ENCODE measurements around the gene RHBDD3. TPM values are rescaled to one million over a fixed set of nuclear protein-coding genes. Genes with fewer than 3 reads are reported as not detected.
A peak's percentile ranks its signal among the peaks of the same experiment; 100 is the strongest.

RHBDD3 gene
- 10 to 100 TPM; 21.0 to 32.5 TPM for total RNA-seq
- 10 to 100 TPM; 49.2 to 60.7 TPM for polyA plus RNA-seq (ENCODE audit: insufficient read length in 2 of 2)
- long read RNA-seq, donor 1, transcript RHBDD3-201 (7 exons, 1,794 nt): minor isoform, 7 of 16 reads
- long read RNA-seq, donor 1, transcript RHBDD3-206 (3 exons, 999 nt): major isoform, 9 of 16 reads
- long read RNA-seq, donor 1, partial matches to known transcripts: 0 of 16 reads
- long read RNA-seq, donor 1, other reads (novel, unspliced or antisense): 0 of 16 reads
- long read RNA-seq, donor 2, transcript RHBDD3-206 (3 exons, 999 nt): major isoform, 5 of 7 reads
- long read RNA-seq, donor 2, partial matches to known transcripts: 0 of 7 reads
- long read RNA-seq, donor 2, other reads (novel, unspliced or antisense): 0 of 7 reads
- long read RNA-seq, donor 3, transcript RHBDD3-206 (3 exons, 999 nt): major isoform, 7 of 10 reads
- long read RNA-seq, donor 3, partial matches to known transcripts: 0 of 10 reads
- long read RNA-seq, donor 3, other reads (novel, unspliced or antisense): 0 of 10 reads
- long read RNA-seq, donor 4, transcript RHBDD3-206 (3 exons, 999 nt): major isoform, 5 of 619 reads
- long read RNA-seq, donor 4, partial matches to known transcripts: 532 of 619 reads
- long read RNA-seq, donor 4, other reads (novel, unspliced or antisense): 78 of 619 reads

GRCh38 chr22:29267858-29268510, at the start of gene RHBDD3, which contains the start of gene EWSR1:
TSS of gene RHBDD3 (minus strand) at chr22:29267981. CDS start at chr22:29265626, 2,355 bp downstream.
TSS of gene EWSR1 (plus strand) at chr22:29268268. CDS start at chr22:29268337, 69 bp downstream.
- peak; percentile 90 to 98 (median 96) for DNase-seq (ENCODE audit: low read depth in 4 of 6, low spot score in 6 of 6)
- Histone ChIP-seq H3K4me3 (ENCODE audit: low read depth, low read length) (peak within 1 kb of the TSS; percentile 100), H3K36me3 (ENCODE audit: control insufficient read depth, insufficient read depth, low read length) (peaks cover 28% of the 10 kb centered on the region), H3K4me1 (ENCODE audit: control insufficient read depth, insufficient read depth, low read length) (peaks cover 18% of the 10 kb centered on the region), H3K27ac (ENCODE audit: low read depth, low read length) (peak within 1 kb of the TSS; percentile 99), H3K9me3 (ENCODE audit: control insufficient read depth, insufficient read depth, low read length) (no peaks in the 10 kb centered on the region), H3K27me3 (ENCODE audit: control insufficient read depth, insufficient read depth, low read length) (no peaks in the 10 kb centered on the region)
- under 1% methylated on average over 65 of the region's 67 CpGs for WGBS (ENCODE audit: insufficient coverage)

- Histone ChIP-seq H3K36me3 (ENCODE audit: control insufficient read depth, insufficient read depth, low read length) (peaks cover 12% of the 10 kb centered on the region), H3K27ac (ENCODE audit: low read depth, low read length) (no peak overlapping the region), H3K4me1 (ENCODE audit: control insufficient read depth, insufficient read depth, low read length) (peaks cover 51% of the 10 kb centered on the region), H3K4me3 (ENCODE audit: low read depth, low read length) (no peak overlapping the region), H3K9me3 (ENCODE audit: control insufficient read depth, insufficient read depth, low read length) (no peaks in the 10 kb centered on the region), H3K27me3 (ENCODE audit: control insufficient read depth, insufficient read depth, low read length) (peaks cover 50% of the 10 kb centered on the region)
- WGBS (ENCODE audit: insufficient coverage): 59% methylated on average over 10 of the region's 18 CpGs
- no peak for DNase-seq (ENCODE audit: low read depth in 4 of 6, low spot score in 6 of 6)
These were observed 48.5 kb upstream of the RHBDD3 start for GRCh38 chr22:29316141-29316828.

GRCh38 chr22:29315286-29316140, 47.7 kb upstream of the RHBDD3 start, which contains the start of gene RASL10A:
TSS of gene RASL10A (minus strand) at chr22:29315697. CDS start at chr22:29315246, 451 bp downstream.
- peaks cover 19% of the 10 kb centered on the region for H3K36me3 ChIP-seq (ENCODE audit: control insufficient read depth, insufficient read depth, low read length)
- H3K9me3 ChIP-seq (ENCODE audit: control insufficient read depth, insufficient read depth, low read length): no peaks in the 10 kb centered on the region
- H3K4me3 ChIP-seq (ENCODE audit: low read depth, low read length): no peak within 1 kb of the TSS
- 1% methylated on average over 86 of the region's 103 CpGs for WGBS (ENCODE audit: insufficient coverage)
- peaks cover 50% of the 10 kb centered on the region for H3K27me3 ChIP-seq (ENCODE audit: control insufficient read depth, insufficient read depth, low read length)
- H3K27ac ChIP-seq (ENCODE audit: low read depth, low read length): no peak within 1 kb of the TSS
- H3K4me1 ChIP-seq (ENCODE audit: control insufficient read depth, insufficient read depth, low read length): peaks cover 59% of the 10 kb centered on the region
- DNase-seq (ENCODE audit: low read depth in 4 of 6, low spot score in 6 of 6): no peak

- no peaks in the 10 kb centered on the region for H3K9me3 ChIP-seq (ENCODE audit: control insufficient read depth, insufficient read depth, low read length)
- DNase-seq (ENCODE audit: low read depth in 4 of 6, low spot score in 6 of 6): no peak
- peaks cover 64% of the 10 kb centered on the region for H3K4me1 ChIP-seq (ENCODE audit: control insufficient read depth, insufficient read depth, low read length)
- H3K27me3 ChIP-seq (ENCODE audit: control insufficient read depth, insufficient read depth, low read length): peaks cover 50% of the 10 kb centered on the region
- no peak overlapping the region for H3K27ac ChIP-seq (ENCODE audit: low read depth, low read length)
- 3% methylated on average over 69 of the region's 69 CpGs for WGBS (ENCODE audit: insufficient coverage)
- no peak overlapping the region for H3K4me3 ChIP-seq (ENCODE audit: low read depth, low read length)
- H3K36me3 ChIP-seq (ENCODE audit: control insufficient read depth, insufficient read depth, low read length): peaks cover 25% of the 10 kb centered on the region
These were observed 46.9 kb upstream of the RHBDD3 start for GRCh38 chr22:29314537-29315285.

GRCh38 chr22:29313576-29314466, 46.0 kb upstream of the RHBDD3 start:
- DNase-seq (ENCODE audit: low read depth in 4 of 6, low spot score in 6 of 6): no peak
- Histone ChIP-seq H3K4me1 (ENCODE audit: control insufficient read depth, insufficient read depth, low read length) (peaks cover 73% of the 10 kb centered on the region), H3K4me3 (ENCODE audit: low read depth, low read length) (no peak overlapping the region), H3K27ac (ENCODE audit: low read depth, low read length) (no peak overlapping the region), H3K9me3 (ENCODE audit: control insufficient read depth, insufficient read depth, low read length) (no peaks in the 10 kb centered on the region), H3K27me3 (ENCODE audit: control insufficient read depth, insufficient read depth, low read length) (peaks cover 52% of the 10 kb centered on the region), H3K36me3 (ENCODE audit: control insufficient read depth, insufficient read depth, low read length) (peaks cover 33% of the 10 kb centered on the region)
- WGBS (ENCODE audit: insufficient coverage): 21% methylated on average over 51 of the region's 51 CpGs

- Histone ChIP-seq H3K27ac (ENCODE audit: low read depth, low read length) (no peak overlapping the region), H3K9me3 (ENCODE audit: control insufficient read depth, insufficient read depth, low read length) (no peaks in the 10 kb centered on the region), H3K27me3 (ENCODE audit: control insufficient read depth, insufficient read depth, low read length) (peaks cover 52% of the 10 kb centered on the region), H3K4me3 (ENCODE audit: low read depth, low read length) (no peak overlapping the region), H3K36me3 (ENCODE audit: control insufficient read depth, insufficient read depth, low read length) (peaks cover 40% of the 10 kb centered on the region), H3K4me1 (ENCODE audit: control insufficient read depth, insufficient read depth, low read length) (peaks cover 75% of the 10 kb centered on the region)
- 8% methylated on average over 44 of the region's 44 CpGs for WGBS (ENCODE audit: insufficient coverage)
- DNase-seq (ENCODE audit: low read depth in 4 of 6, low spot score in 6 of 6): peak in 2 of 6 donors; percentile 54 to 73
These were observed 45.4 kb upstream of the RHBDD3 start for GRCh38 chr22:29313126-29313575.

GRCh38 chr22:29312218-29313125, 44.7 kb upstream of the RHBDD3 start:
- peaks cover 52% of the 10 kb centered on the region for H3K27me3 ChIP-seq (ENCODE audit: control insufficient read depth, insufficient read depth, low read length)
- H3K4me1 ChIP-seq (ENCODE audit: control insufficient read depth, insufficient read depth, low read length): peaks cover 77% of the 10 kb centered on the region
- no peak overlapping the region for H3K27ac ChIP-seq (ENCODE audit: low read depth, low read length)
- DNase-seq (ENCODE audit: low read depth in 4 of 6, low spot score in 6 of 6): no peak
- H3K9me3 ChIP-seq (ENCODE audit: control insufficient read depth, insufficient read depth, low read length): no peaks in the 10 kb centered on the region
- 92% methylated on average over 20 of the region's 25 CpGs for WGBS (ENCODE audit: insufficient coverage)
- peaks cover 44% of the 10 kb centered on the region for H3K36me3 ChIP-seq (ENCODE audit: control insufficient read depth, insufficient read depth, low read length)
- no peak overlapping the region for H3K4me3 ChIP-seq (ENCODE audit: low read depth, low read length)

Data from spinal cord (tissue), 10 donors.